Activated T-helper 1 cell treated with anti-CD3 and anti-CD28 coated beads, Interleukin-12 subunit alpha, Interleukin-12 subunit beta, Interleukin-2, Interleukin-4 antibody, amounts not matched to agents 30 ng/mL and 10 ng/mL and 1 ng/mL, durations not matched to agents 14 hours and 24 hours and 36 hours (primary cell): ENCODE results near the gene IGSF3. TPM values are rescaled to one million over a fixed set of nuclear protein-coding genes. Genes with fewer than 3 reads are reported as not detected.
"Not testable (repeated sequence)": the region's sequence is repeated elsewhere in the genome, so short reads cannot be mapped to it uniquely, and the experiment has no call there.

Experiments
- DNase-seq: peaks from one replicate; pipeline ENCODE4 v3.0.0; 2021; ENCODE audit warnings: low spot score
- H3K27ac Mint-ChIP-seq: one replicate; pipeline ENCODE4 v1.8.0; 2021; ENCODE audit warnings: mild to moderate bottlenecking, mixed read lengths
- H3K27me3 Mint-ChIP-seq: one replicate; pipeline ENCODE4 v1.8.0; 2022; ENCODE audit warnings: mild to moderate bottlenecking, moderate library complexity, mixed read lengths; ENCODE audit not compliant: insufficient read depth
- H3K36me3 Mint-ChIP-seq: one replicate; pipeline ENCODE4 v1.8.0; 2021; ENCODE audit warnings: low read depth, mixed read lengths
- H3K4me1 Mint-ChIP-seq: one replicate; pipeline ENCODE4 v1.8.0; 2021; ENCODE audit warnings: low read depth, mixed read lengths
- H3K4me3 Mint-ChIP-seq: one replicate; pipeline ENCODE4 v1.8.0; 2021; ENCODE audit warnings: mild to moderate bottlenecking, moderate library complexity, mixed read lengths
- H3K9me3 Mint-ChIP-seq: one replicate; pipeline ENCODE4 v1.8.0; 2021; ENCODE audit warnings: mixed read lengths
- intact Hi-C: fragments of 100-400 bp; cut with micrococcal nuclease; formaldehyde crosslinking; loops from one replicate; pipeline ENCODE4 v1.15.1; 2024
- total RNA-seq: library from RNA; stranded (reverse); gene quantifications from 2 replicates; pipeline ENCODE4 v1.2.3, GENCODE V29; 2022

Gene IGSF3
- total RNA-seq, 1 donor from 2014 or later, result 1.7 TPM

GRCh38 chr1:116591951-116592605, 75.5 kb downstream of the IGSF3 start:
- H3K4me3 Mint-ChIP-seq, H3K27me3 Mint-ChIP-seq, H3K9me3 Mint-ChIP-seq, H3K36me3 Mint-ChIP-seq, H3K27ac Mint-ChIP-seq, DNase-seq, intact Hi-C loops: not testable (repeated sequence)
- peaks cover 17% of the 10 kb centered on the region for H3K4me1 Mint-ChIP-seq

- DNase-seq, H3K27me3 Mint-ChIP-seq, H3K4me3 Mint-ChIP-seq, H3K9me3 Mint-ChIP-seq, H3K36me3 Mint-ChIP-seq, H3K27ac Mint-ChIP-seq, intact Hi-C loops: not testable (repeated sequence)
- peaks cover 17% of the 10 kb centered on the region for H3K4me1 Mint-ChIP-seq
Measured at GRCh38 chr1:116591006-116591950, 76.3 kb downstream of the IGSF3 start.

- H3K9me3 Mint-ChIP-seq, intact Hi-C loops, H3K36me3 Mint-ChIP-seq, H3K27ac Mint-ChIP-seq, DNase-seq, H3K27me3 Mint-ChIP-seq, H3K4me3 Mint-ChIP-seq: not testable (repeated sequence)
- peaks cover 10% of the 10 kb centered on the region for H3K4me1 Mint-ChIP-seq
Measured at GRCh38 chr1:116590359-116591005, 77.1 kb downstream of the IGSF3 start.

- H3K9me3 Mint-ChIP-seq, H3K27ac Mint-ChIP-seq, H3K4me3 Mint-ChIP-seq, DNase-seq, H3K4me1 Mint-ChIP-seq, H3K27me3 Mint-ChIP-seq, intact Hi-C loops, H3K36me3 Mint-ChIP-seq: not testable (repeated sequence)
Measured at GRCh38 chr1:116589101-116589735, 78.3 kb downstream of the IGSF3 start.

GRCh38 chr1:116587501-116588227, 79.9 kb downstream of the IGSF3 start:
- Mint-ChIP-seq H3K27ac (peak overlapping the region; percentile 28), H3K36me3 (no peaks in the 10 kb centered on the region), H3K27me3 (peaks cover 2% of the 10 kb centered on the region), H3K9me3 (no peaks in the 10 kb centered on the region), H3K4me3 (no peak overlapping the region), H3K4me1 (peaks cover 9% of the 10 kb centered on the region)
- intact Hi-C loops, result no loop called here
- DNase-seq, result no peak

- Mint-ChIP-seq H3K4me1 (peaks cover 9% of the 10 kb centered on the region), H3K4me3 (no peak overlapping the region), H3K27ac (no peak overlapping the region), H3K9me3 (no peaks in the 10 kb centered on the region), H3K36me3 (no peaks in the 10 kb centered on the region), H3K27me3 (peaks cover 5% of the 10 kb centered on the region)
- intact Hi-C loops, result no loop called here
- no peak for DNase-seq
Measured at GRCh38 chr1:116586741-116587143, 80.8 kb downstream of the IGSF3 start.

GRCh38 chr1:116585886-116586285, 81.6 kb downstream of the IGSF3 start:
- intact Hi-C loops, result no loop called here
- Mint-ChIP-seq H3K4me3 (no peak overlapping the region), H3K27ac (no peak overlapping the region), H3K36me3 (no peaks in the 10 kb centered on the region), H3K9me3 (no peaks in the 10 kb centered on the region), H3K4me1 (peaks cover 9% of the 10 kb centered on the region), H3K27me3 (peaks cover 5% of the 10 kb centered on the region)
- no peak for DNase-seq

GRCh38 chr1:116581323-116581885, 86.1 kb downstream of the IGSF3 start:
- no peak overlapping the region for H3K4me3 Mint-ChIP-seq

GRCh38 chr1:116580446-116581322, 86.8 kb downstream of the IGSF3 start:
- intact Hi-C loops, result no loop called here
- no peak overlapping the region for H3K4me3 Mint-ChIP-seq
- H3K27ac Mint-ChIP-seq, result no peak overlapping the region
- DNase-seq, result no peak
- H3K9me3 Mint-ChIP-seq, result no peaks in the 10 kb centered on the region
- peaks cover 6% of the 10 kb centered on the region for H3K4me1 Mint-ChIP-seq
- no peaks in the 10 kb centered on the region for H3K36me3 Mint-ChIP-seq
- H3K27me3 Mint-ChIP-seq, result peaks cover 10% of the 10 kb centered on the region

More at GRCh38 chr1:116581323-116581885, 86.1 kb downstream of the IGSF3 start:
- no peak overlapping the region for H3K27ac Mint-ChIP-seq
- intact Hi-C loops, result no loop called here
- no peaks in the 10 kb centered on the region for H3K9me3 Mint-ChIP-seq
- DNase-seq, result no peak
- H3K4me1 Mint-ChIP-seq, result peaks cover 5% of the 10 kb centered on the region
- H3K27me3 Mint-ChIP-seq, result peaks cover 10% of the 10 kb centered on the region
- H3K36me3 Mint-ChIP-seq, result no peaks in the 10 kb centered on the region

- Mint-ChIP-seq H3K27me3 (peaks cover 7% of the 10 kb centered on the region), H3K4me1 (peaks cover 13% of the 10 kb centered on the region), H3K36me3 (no peaks in the 10 kb centered on the region), H3K9me3 (no peaks in the 10 kb centered on the region), H3K27ac (no peak overlapping the region), H3K4me3 (no peak overlapping the region)
- no peak for DNase-seq
- intact Hi-C loops, result no loop called here
Measured at GRCh38 chr1:116579259-116579875, 88.2 kb downstream of the IGSF3 start.

- Mint-ChIP-seq H3K9me3 (no peaks in the 10 kb centered on the region), H3K4me1 (peaks cover 21% of the 10 kb centered on the region), H3K27me3 (peaks cover 7% of the 10 kb centered on the region), H3K36me3 (no peaks in the 10 kb centered on the region), H3K4me3 (no peak overlapping the region), H3K27ac (no peak overlapping the region)
- DNase-seq, result no peak
- intact Hi-C loops, result no loop called here
Measured at GRCh38 chr1:116578581-116578980, 89.0 kb downstream of the IGSF3 start.
